Nephron progenitor cell (in vitro differentiated cells): ENCODE data around the gene HMGXB3.

ENCODE experiments used
- DNase-seq: peaks from one replicate; pipeline ENCODE4 v3.0.0; 2021
- H3K27ac Mint-ChIP-seq: 2 replicates; pipeline ENCODE4 v1.8.0; 2021; ENCODE audit warnings: mild to moderate bottlenecking, moderate library complexity, mixed read lengths
- H3K27me3 Mint-ChIP-seq: 2 replicates; pipeline ENCODE4 v1.8.0; 2021; ENCODE audit warnings: mild to moderate bottlenecking, low read depth, mixed read lengths; ENCODE audit not compliant: poor library complexity
- H3K36me3 Mint-ChIP-seq: 2 replicates; pipeline ENCODE4 v1.8.0; 2021; ENCODE audit warnings: low read depth, mixed read lengths
- H3K4me1 Mint-ChIP-seq: 2 replicates; pipeline ENCODE4 v1.8.0; 2021; ENCODE audit warnings: mixed read lengths
- H3K4me3 Mint-ChIP-seq: 2 replicates; pipeline ENCODE4 v1.8.0; 2021; ENCODE audit warnings: mild to moderate bottlenecking, moderate library complexity, mixed read lengths
- H3K9me3 Mint-ChIP-seq: 2 replicates; pipeline ENCODE4 v1.8.0; 2021; ENCODE audit warnings: mild to moderate bottlenecking, moderate library complexity, mixed read lengths
- TF ChIP-seq, protein P1 (sequence below): fragments of 200-600 bp; sonication (generic); IDR thresholded peaks from 2 replicates; pipeline ENCODE4 v1.5.0; 2021; ENCODE audit warnings: antibody characterized with exemption

HMGXB3 gene

DNA sequence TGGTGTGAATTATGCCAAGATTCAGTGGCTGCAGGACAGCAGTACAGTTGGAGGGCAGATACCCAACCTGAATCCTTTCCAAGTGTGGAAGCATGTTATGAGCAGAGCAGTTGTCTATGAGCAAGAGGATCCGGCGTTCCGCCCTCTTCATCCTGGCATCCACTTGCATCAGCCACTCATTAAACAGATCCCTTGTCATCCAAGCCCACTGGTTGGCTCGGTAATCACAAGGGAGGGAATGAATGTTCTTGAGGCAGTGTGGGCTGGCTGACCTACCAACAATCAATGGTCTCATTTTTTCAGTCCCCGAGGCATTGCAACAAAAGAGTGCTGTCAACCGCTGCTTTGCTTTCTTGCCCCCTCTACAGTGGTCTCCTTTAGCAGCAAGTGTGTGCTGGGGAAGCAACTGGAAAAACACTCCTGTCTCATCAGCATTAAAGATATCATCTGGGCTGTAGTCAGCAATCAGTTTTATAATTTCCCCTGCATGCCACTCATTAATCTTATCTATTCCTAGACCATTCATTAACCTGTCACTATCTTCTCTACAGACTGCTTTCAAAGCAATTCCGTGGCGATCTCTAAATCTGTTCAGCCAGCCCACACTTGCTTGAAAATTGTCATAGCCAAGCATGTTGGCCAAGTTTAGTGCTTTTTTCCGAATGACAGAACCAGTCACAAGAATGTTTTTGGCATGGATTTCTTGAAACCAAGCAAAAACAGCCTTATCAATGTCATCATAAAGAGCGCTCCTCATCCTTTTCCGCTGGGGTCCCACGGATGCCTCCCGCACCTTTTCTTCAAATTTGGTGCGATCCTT is 4.9 kb upstream of the HMGXB3 start:
- Mint-ChIP-seq H3K9me3 (no peaks in the 10 kb centered on the region), H3K27ac (no peak overlapping the region), H3K36me3 (peaks cover 13% of the 10 kb centered on the region), H3K4me3 (no peak overlapping the region), H3K4me1 (peaks cover 28% of the 10 kb centered on the region), H3K27me3 (no peaks in the 10 kb centered on the region)
- TF ChIP-seq, protein P1, sequence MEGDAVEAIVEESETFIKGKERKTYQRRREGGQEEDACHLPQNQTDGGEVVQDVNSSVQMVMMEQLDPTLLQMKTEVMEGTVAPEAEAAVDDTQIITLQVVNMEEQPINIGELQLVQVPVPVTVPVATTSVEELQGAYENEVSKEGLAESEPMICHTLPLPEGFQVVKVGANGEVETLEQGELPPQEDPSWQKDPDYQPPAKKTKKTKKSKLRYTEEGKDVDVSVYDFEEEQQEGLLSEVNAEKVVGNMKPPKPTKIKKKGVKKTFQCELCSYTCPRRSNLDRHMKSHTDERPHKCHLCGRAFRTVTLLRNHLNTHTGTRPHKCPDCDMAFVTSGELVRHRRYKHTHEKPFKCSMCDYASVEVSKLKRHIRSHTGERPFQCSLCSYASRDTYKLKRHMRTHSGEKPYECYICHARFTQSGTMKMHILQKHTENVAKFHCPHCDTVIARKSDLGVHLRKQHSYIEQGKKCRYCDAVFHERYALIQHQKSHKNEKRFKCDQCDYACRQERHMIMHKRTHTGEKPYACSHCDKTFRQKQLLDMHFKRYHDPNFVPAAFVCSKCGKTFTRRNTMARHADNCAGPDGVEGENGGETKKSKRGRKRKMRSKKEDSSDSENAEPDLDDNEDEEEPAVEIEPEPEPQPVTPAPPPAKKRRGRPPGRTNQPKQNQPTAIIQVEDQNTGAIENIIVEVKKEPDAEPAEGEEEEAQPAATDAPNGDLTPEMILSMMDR: no peak
- DNase-seq: no peak

DNA sequence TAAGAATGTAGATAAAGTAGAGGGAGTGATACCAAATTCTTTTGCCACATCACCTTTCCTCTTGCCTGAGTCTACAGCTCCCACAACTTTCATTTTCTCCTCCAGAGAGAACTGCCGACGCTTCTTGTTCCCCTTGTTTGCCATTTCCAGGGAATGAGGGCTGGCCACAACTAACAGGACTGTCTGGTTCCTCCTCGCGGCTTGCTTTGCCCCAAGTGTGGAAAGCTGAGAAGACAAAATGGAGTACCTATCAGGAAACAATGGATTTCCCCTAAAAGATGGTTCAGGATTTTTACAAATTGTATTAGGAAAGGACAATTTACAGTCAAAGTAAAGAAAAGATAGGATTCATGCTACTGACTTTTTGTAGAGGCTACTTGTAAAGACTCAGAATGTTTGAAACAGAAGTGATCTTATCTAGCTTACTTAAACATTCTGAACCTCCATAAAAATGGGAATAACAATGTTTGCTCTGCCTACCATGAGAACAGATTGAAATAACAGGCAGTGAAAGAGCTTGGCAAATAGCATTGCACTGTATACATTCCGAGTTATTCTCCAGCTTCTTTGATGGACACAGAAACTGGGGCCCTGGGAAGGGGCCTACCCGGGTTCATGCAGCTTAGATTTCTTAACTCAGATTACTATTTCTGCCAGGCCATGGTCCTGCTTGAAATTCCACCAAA is 4.2 kb upstream of the HMGXB3 start:
- peaks cover 13% of the 10 kb centered on the region for H3K36me3 Mint-ChIP-seq
- H3K4me1 Mint-ChIP-seq: peaks cover 25% of the 10 kb centered on the region
- H3K27me3 Mint-ChIP-seq: no peaks in the 10 kb centered on the region
- no peaks in the 10 kb centered on the region for H3K9me3 Mint-ChIP-seq
- TF ChIP-seq, protein P1: no peak
- H3K4me3 Mint-ChIP-seq: no peak overlapping the region
- no peak for DNase-seq
- H3K27ac Mint-ChIP-seq: no peak overlapping the region

DNA sequence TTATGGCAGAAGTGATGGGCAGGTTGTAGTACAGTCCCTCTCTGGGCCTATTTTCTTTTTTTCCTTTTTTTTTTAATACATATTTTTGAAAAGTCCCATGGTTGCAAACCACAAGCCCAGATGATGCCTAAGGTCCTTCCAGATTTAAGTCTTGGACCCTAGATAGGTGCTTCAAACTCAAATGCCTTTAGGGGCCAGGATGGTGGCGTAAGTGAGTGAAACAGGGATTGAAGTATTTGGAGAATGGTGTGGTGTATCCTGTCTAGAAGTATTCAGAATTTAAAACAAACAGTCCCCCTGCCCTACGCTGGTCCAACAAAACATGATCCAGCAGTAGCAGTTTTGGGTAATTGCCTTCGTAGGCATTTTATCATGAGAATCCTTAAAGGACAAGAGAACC is 2.3 kb upstream of the HMGXB3 start:
- Mint-ChIP-seq H3K27ac (no peak overlapping the region), H3K27me3 (no peaks in the 10 kb centered on the region), H3K36me3 (peaks cover 13% of the 10 kb centered on the region), H3K4me1 (peaks cover 38% of the 10 kb centered on the region), H3K9me3 (no peaks in the 10 kb centered on the region), H3K4me3 (peak overlapping the region; percentile 90)
- no peak for DNase-seq
- TF ChIP-seq, protein P1: no peak

DNA sequence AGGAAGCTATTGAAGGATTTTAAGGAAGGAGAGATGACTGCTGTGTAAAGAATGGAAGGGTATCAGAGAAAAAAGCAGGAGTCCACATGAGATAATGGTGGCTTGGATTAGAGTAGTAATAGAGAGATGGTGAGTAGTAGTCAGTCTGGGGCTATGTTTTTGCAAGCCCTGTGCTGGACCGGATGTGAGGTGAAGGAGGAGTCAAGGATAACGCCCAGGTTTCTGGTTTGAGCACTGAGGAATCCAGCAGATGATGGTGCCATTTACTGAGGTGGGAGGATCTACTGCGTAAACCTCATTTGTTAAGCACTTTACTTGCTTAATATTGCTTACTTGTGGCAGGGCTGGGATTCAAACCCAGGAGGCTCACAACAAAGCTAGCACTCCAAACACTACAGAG is 1.2 kb upstream of the HMGXB3 start:
- TF ChIP-seq, protein P1: no peak
- peaks cover 18% of the 10 kb centered on the region for H3K36me3 Mint-ChIP-seq
- no peaks in the 10 kb centered on the region for H3K27me3 Mint-ChIP-seq
- no peaks in the 10 kb centered on the region for H3K9me3 Mint-ChIP-seq
- H3K4me1 Mint-ChIP-seq: peaks cover 38% of the 10 kb centered on the region
- H3K4me3 Mint-ChIP-seq: peak overlapping the region; percentile 90
- peak overlapping the region; percentile 80 for H3K27ac Mint-ChIP-seq
- no peak for DNase-seq

DNA sequence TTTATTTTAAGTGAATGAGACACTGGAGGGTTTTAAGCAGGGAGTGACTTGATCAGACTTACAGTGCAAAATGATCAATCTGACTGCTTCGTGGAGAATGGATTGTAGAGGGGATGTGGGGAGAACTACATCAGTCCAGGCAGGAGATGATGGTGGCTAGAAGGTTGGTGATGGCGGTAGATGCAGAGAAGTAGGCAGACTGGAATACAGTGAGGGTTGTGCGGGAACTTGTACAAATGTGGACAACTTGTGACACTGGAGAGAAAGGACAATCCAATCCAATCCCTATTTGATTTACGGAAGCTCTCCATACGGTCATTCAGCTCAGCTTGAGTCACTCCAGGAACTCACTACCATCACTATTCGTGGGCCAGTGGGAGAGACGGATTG is 678 bp upstream of the HMGXB3 start:
- Mint-ChIP-seq H3K27me3 (no peaks in the 10 kb centered on the region), H3K9me3 (no peaks in the 10 kb centered on the region), H3K36me3 (peaks cover 22% of the 10 kb centered on the region), H3K4me1 (peaks cover 38% of the 10 kb centered on the region), H3K27ac (peak overlapping the region; percentile 80), H3K4me3 (peak overlapping the region; percentile 90)
- TF ChIP-seq, protein P1: no peak
- DNase-seq: no peak
